Keratinocyte (primary cell): ENCODE data around the gene ZNF804A. TPM values are rescaled to one million over a fixed set of nuclear protein-coding genes. Genes with fewer than 3 reads are reported as not detected.

Source experiments
- DNase-seq: peaks from one replicate; pipeline ENCODE4 v3.0.0-alpha.2; 2011; ENCODE audit warnings: low read depth, missing footprints, low spot score
- FAIRE-seq: peaks from 2 replicates; lab custom pipeline; 2011; peaks lifted over from hg19 to GRCh38; lab: Jason Lieb, UNC
- H2AFZ ChIP-seq: 2 replicates; pipeline ENCODE4 v1.6.0; 2012; ENCODE audit warnings: low read length, control low read depth, inconsistent platforms; ENCODE audit not compliant: control insufficient read depth
- H3K27ac ChIP-seq: 2 replicates; pipeline ENCODE4 v1.5.1; 2011; ENCODE audit warnings: low read length; ENCODE audit not compliant: control insufficient read depth, insufficient read depth
- H3K27me3 ChIP-seq: 3 replicates; pipeline ENCODE4 v1.6.0; 2011; ENCODE audit warnings: low read length; ENCODE audit not compliant: control insufficient read depth, insufficient read depth; ENCODE audit errors: extremely low read depth
- H3K36me3 ChIP-seq, 2 experiments: 2 replicates in 1 of 2; 3 replicates in 1 of 2; pipeline ENCODE4 v1.5.1; 2011; ENCODE audit warnings: low read length in 2 of 2, mild to moderate bottlenecking in 1 of 2; ENCODE audit not compliant: control insufficient read depth in 2 of 2, insufficient read depth in 2 of 2; ENCODE audit errors: extremely low read depth in 1 of 2
- H3K4me1 ChIP-seq: 3 replicates; pipeline ENCODE4 v1.5.1; 2011; ENCODE audit warnings: low read length; ENCODE audit not compliant: control insufficient read depth, insufficient read depth; ENCODE audit errors: extremely low read depth
- H3K4me2 ChIP-seq: 3 replicates; pipeline ENCODE4 v1.6.0; 2011; ENCODE audit warnings: low read depth, low read length; ENCODE audit not compliant: control insufficient read depth, insufficient read depth; ENCODE audit errors: extremely low read depth
- H3K4me3 ChIP-seq, 3 experiments: fragments of 200-600 bp in 1 of 3; sonication (generic) in 1 of 3; 2 replicates in 2 of 3; 3 replicates in 1 of 3; pipeline ENCODE4 v1.5.1; 2011 to 2016; ENCODE audit warnings: low read length in 3 of 3, mild to moderate bottlenecking in 3 of 3, control low read depth in 2 of 3, inconsistent platforms in 1 of 3, low read depth in 1 of 3, mixed read lengths in 1 of 3, mixed run types in 1 of 3, moderate library complexity in 1 of 3; ENCODE audit not compliant: control insufficient read depth in 2 of 3, insufficient read depth in 2 of 3; ENCODE audit errors: extremely low read depth in 1 of 3
- H3K79me2 ChIP-seq: 2 replicates; pipeline ENCODE4 v1.6.0; 2012; ENCODE audit warnings: low read length; ENCODE audit not compliant: control insufficient read depth, insufficient read depth
- H3K9ac ChIP-seq: 3 replicates; pipeline ENCODE4 v1.6.0; 2011; ENCODE audit warnings: low read length; ENCODE audit not compliant: control insufficient read depth, insufficient read depth; ENCODE audit errors: extremely low read depth
- H3K9me1 ChIP-seq: 3 replicates; pipeline ENCODE4 v1.6.0; 2011; ENCODE audit warnings: low read length; ENCODE audit not compliant: control insufficient read depth, insufficient read depth; ENCODE audit errors: extremely low read depth
- H3K9me3 ChIP-seq: 2 replicates; pipeline ENCODE4 v1.5.1; 2012; ENCODE audit warnings: low read depth, low read length; ENCODE audit not compliant: control insufficient read depth
- H4K20me1 ChIP-seq: 3 replicates; pipeline ENCODE4 v1.6.0; 2011; ENCODE audit warnings: low read length; ENCODE audit not compliant: control insufficient read depth, insufficient read depth; ENCODE audit errors: extremely low read depth
- EZH2 ChIP-seq: IDR thresholded peaks from one replicate; pipeline ENCODE4 v1.6.1; 2012; ENCODE audit warnings: inconsistent platforms, mild to moderate bottlenecking, low read length, moderate library complexity
- dilution Hi-C: fragments of 300-500 bp; cut with MboI; formaldehyde crosslinking; loops from one replicate; pipeline ENCODE4 v1.7.0; 2020; ENCODE audit warnings: low sequenced_read_pairs; ENCODE audit not compliant: extremely low pct_ligation_motif_present
- polyA plus RNA-seq, 5 experiments: library from polyadenylated mRNA; depleted of rRNA in 3 of 5; stranded (reverse) in 3 of 5; stranded (forward) in 1 of 5; unstranded in 1 of 5; fragments of >200 nt; gene quantifications; 1 replicate in 1 of 5; 2 replicates in 3 of 5; 3 replicates in 1 of 5; pipeline versions ENCODE4 v1.2.1 to v1.2.3, GENCODE V29; 2011 to 2012; ENCODE audit warnings: missing spikeins in 2 of 5, low read depth in 1 of 5, low replicate concordance in 1 of 5
- TF ChIP-seq, protein P1 (sequence below), 3 experiments: IDR thresholded peaks in 1 of 3; conservative IDR thresholded peaks in 1 of 3; optimal IDR thresholded peaks in 1 of 3; 2 replicates in 2 of 3; 3 replicates in 1 of 3; pipeline versions ENCODE3 to v1.5.1; 2011; ENCODE audit warnings: low read length in 3 of 3, mild to moderate bottlenecking in 3 of 3, moderate library complexity in 2 of 3, control low read depth in 1 of 3, inconsistent platforms in 1 of 3; ENCODE audit not compliant: insufficient read depth in 2 of 3; ENCODE audit errors: extremely low read depth in 1 of 3

Gene ZNF804A
- polyA plus RNA-seq, 1 donor (not counting 4 experiments of a cell fraction or from before 2014, with no cell fraction given), result 0.08 TPM

DNA sequence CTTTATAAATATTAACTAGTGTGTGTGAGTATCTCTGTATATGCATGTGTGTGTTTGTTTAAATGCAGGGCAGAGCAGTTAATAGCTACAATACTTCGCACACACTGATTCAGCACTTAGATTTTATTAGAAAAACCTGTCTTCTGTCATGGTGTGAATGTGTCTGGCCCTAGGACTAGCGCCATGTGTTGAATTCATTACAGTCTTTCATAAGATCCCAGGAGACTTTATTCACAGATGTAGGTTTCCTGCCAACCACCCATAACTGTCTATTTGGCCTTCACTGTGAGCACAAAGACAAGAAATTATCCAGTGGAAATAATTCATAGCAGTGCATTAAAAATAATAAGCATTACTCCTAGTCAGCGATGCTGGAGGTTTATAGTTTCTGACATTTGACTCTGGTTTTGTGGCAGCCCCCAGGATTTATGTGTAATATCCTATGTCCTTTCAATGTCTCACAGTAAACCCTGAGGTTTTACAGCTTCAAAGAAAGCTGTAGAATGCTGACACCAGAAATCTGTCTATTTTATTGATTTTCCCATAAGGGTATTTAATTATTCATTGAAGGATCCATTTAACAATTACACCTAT lies 93.9 kb downstream of the ZNF804A start:
- FAIRE-seq (no peak), DNase-seq (no peak)
- Histone ChIP-seq H3K27me3 (no peaks in the 10 kb centered on the region), H3K9me3 (no peaks in the 10 kb centered on the region), H3K4me3 (no peak overlapping the region), H3K79me2 (no peaks in the 10 kb centered on the region), H2AFZ (no peak overlapping the region), H4K20me1 (no peaks in the 10 kb centered on the region), H3K9ac (no peak overlapping the region), H3K27ac (no peak overlapping the region), H3K4me2 (no peak overlapping the region), H3K4me1 (no peaks in the 10 kb centered on the region), H3K36me3 (no peaks in the 10 kb centered on the region), H3K9me1 (no peaks in the 10 kb centered on the region)
- dilution Hi-C loops, result no loop called here
- TF ChIP-seq, protein P1, sequence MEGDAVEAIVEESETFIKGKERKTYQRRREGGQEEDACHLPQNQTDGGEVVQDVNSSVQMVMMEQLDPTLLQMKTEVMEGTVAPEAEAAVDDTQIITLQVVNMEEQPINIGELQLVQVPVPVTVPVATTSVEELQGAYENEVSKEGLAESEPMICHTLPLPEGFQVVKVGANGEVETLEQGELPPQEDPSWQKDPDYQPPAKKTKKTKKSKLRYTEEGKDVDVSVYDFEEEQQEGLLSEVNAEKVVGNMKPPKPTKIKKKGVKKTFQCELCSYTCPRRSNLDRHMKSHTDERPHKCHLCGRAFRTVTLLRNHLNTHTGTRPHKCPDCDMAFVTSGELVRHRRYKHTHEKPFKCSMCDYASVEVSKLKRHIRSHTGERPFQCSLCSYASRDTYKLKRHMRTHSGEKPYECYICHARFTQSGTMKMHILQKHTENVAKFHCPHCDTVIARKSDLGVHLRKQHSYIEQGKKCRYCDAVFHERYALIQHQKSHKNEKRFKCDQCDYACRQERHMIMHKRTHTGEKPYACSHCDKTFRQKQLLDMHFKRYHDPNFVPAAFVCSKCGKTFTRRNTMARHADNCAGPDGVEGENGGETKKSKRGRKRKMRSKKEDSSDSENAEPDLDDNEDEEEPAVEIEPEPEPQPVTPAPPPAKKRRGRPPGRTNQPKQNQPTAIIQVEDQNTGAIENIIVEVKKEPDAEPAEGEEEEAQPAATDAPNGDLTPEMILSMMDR (optimal IDR thresholded peaks at IDR 0.05 in 1 of 3, IDR thresholded peaks at IDR 0.05 in 1 of 3, conservative IDR thresholded peaks at IDR 0.05 in 1 of 3; ENCODE audit: extremely low read depth in 1 of 3, insufficient read depth in 2 of 3, low read length in 3 of 3), result no peak
- TF ChIP-seq EZH2, result no peak

DNA sequence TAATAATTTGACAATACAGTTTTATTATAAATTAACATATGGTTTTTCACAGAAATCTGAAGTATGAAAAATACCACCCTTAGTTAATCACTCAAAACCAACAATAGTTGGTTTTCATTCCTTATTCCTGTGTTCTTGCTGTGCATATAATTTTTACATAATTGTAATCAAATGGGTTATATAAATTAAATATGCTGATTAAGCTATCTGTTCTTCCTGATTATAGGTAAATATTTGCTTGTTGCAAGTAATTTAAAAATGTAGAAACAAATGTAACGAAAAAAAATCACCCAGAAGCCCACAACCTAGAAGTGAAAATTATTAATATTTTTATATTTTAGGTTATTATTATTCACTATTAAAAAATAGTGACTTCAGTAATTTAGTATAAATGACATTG lies 98.3 kb downstream of the ZNF804A start:
- Histone ChIP-seq H3K9me3 (no peaks in the 10 kb centered on the region), H3K4me3 (no peak overlapping the region), H3K27me3 (no peaks in the 10 kb centered on the region), H2AFZ (no peak overlapping the region), H3K27ac (no peak overlapping the region), H4K20me1 (no peaks in the 10 kb centered on the region), H3K79me2 (no peaks in the 10 kb centered on the region), H3K36me3 (no peaks in the 10 kb centered on the region), H3K4me2 (no peak overlapping the region), H3K9me1 (no peaks in the 10 kb centered on the region), H3K9ac (no peak overlapping the region), H3K4me1 (no peaks in the 10 kb centered on the region)
- TF ChIP-seq EZH2, result no peak
- TF ChIP-seq, protein P1 (optimal IDR thresholded peaks at IDR 0.05 in 1 of 3, IDR thresholded peaks at IDR 0.05 in 1 of 3, conservative IDR thresholded peaks at IDR 0.05 in 1 of 3; ENCODE audit: extremely low read depth in 1 of 3, insufficient read depth in 2 of 3, low read length in 3 of 3), result no peak
- FAIRE-seq (no peak), DNase-seq (no peak)
- dilution Hi-C loops, result no loop called here
